ENCODE results near the gene KIF1C. TPM values are rescaled to one million over a fixed set of nuclear protein-coding genes. Genes with fewer than 3 reads are reported as not detected.

The KIF1C gene
- total and polyA plus RNA-seq, 2 donors, result 26.9 to 89.4 TPM

DNA sequence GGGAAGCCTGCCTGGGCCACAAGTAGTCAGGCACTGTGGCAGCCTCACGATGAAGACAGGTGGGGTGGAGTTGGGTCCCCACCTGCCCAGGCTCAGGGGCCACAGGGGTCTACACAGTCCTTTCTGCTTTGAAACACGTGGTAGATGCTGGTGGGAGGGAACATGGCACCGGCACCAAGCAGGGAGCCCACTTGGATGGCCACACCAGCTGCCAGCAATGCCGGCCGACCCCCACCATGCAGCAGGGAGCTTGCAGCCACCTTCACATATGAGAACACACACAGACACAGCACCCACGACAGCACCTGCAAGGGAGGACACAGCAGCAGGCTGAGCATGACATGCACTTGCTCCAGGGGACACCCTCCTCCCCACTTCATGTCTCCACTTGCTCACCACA, 35.1 kb downstream of the KIF1C start:
- H3K27ac ChIP-seq (ENCODE audit: low read depth), result no peak overlapping the region
- H3K4me3 ChIP-seq (ENCODE audit: low read depth, low read length), result no peak overlapping the region
- no peak for DNase-seq (ENCODE audit: extremely low spot score)
- WGBS, result 86% methylated on average over 6 of the region's 6 CpGs
- no peaks in the 10 kb centered on the region for H3K4me1 ChIP-seq (ENCODE audit: insufficient read depth)
- no peaks in the 10 kb centered on the region for H3K36me3 ChIP-seq (ENCODE audit: insufficient read depth)

GRCh38 chr17:5033352-5034015, 35.7 kb downstream of the KIF1C start:
- DNase-seq (ENCODE audit: extremely low spot score), result no peak
- 89% methylated on average over 13 of the region's 13 CpGs for WGBS
- Histone ChIP-seq H3K36me3 (ENCODE audit: insufficient read depth) (no peaks in the 10 kb centered on the region), H3K4me1 (ENCODE audit: insufficient read depth) (no peaks in the 10 kb centered on the region), H3K27ac (ENCODE audit: low read depth) (no peak overlapping the region), H3K4me3 (ENCODE audit: low read depth, low read length) (no peak overlapping the region)

- Histone ChIP-seq H3K4me3 (ENCODE audit: low read depth, low read length) (no peak overlapping the region), H3K27ac (ENCODE audit: low read depth) (no peak overlapping the region), H3K4me1 (ENCODE audit: insufficient read depth) (no peaks in the 10 kb centered on the region), H3K36me3 (ENCODE audit: insufficient read depth) (no peaks in the 10 kb centered on the region)
- WGBS, result 93% methylated on average over 5 of the region's 5 CpGs
- DNase-seq (ENCODE audit: extremely low spot score), result no peak
Measured at GRCh38 chr17:5034063-5034462, 36.3 kb downstream of the KIF1C start.

- H3K4me3 ChIP-seq (ENCODE audit: low read depth, low read length), result no peak overlapping the region
Measured at GRCh38 chr17:5034651-5035050, 36.9 kb downstream of the KIF1C start.

GRCh38 chr17:5035315-5035714, 37.6 kb downstream of the KIF1C start, which contains the start of gene SLC52A1:
SLC52A1 (minus strand) TSS chr17:5035426; CDS start chr17:5034606, 820 bp downstream.
- Histone ChIP-seq H3K4me3 (ENCODE audit: low read depth, low read length) (peak within 1 kb of the TSS; percentile 29), H3K27ac (ENCODE audit: low read depth) (no peak within 1 kb of the TSS), H3K36me3 (ENCODE audit: insufficient read depth) (no peaks in the 10 kb centered on the region), H3K4me1 (ENCODE audit: insufficient read depth) (no peaks in the 10 kb centered on the region)
- 7% methylated on average over 24 of the region's 24 CpGs for WGBS
- DNase-seq (ENCODE audit: extremely low spot score), result no peak

More at GRCh38 chr17:5034651-5035050, 36.9 kb downstream of the KIF1C start:
- WGBS, result 85% methylated on average over 14 of the region's 14 CpGs
- H3K4me1 ChIP-seq (ENCODE audit: insufficient read depth), result no peaks in the 10 kb centered on the region
- H3K36me3 ChIP-seq (ENCODE audit: insufficient read depth), result no peaks in the 10 kb centered on the region
- DNase-seq (ENCODE audit: extremely low spot score), result no peak
- no peak overlapping the region for H3K27ac ChIP-seq (ENCODE audit: low read depth)

DNA sequence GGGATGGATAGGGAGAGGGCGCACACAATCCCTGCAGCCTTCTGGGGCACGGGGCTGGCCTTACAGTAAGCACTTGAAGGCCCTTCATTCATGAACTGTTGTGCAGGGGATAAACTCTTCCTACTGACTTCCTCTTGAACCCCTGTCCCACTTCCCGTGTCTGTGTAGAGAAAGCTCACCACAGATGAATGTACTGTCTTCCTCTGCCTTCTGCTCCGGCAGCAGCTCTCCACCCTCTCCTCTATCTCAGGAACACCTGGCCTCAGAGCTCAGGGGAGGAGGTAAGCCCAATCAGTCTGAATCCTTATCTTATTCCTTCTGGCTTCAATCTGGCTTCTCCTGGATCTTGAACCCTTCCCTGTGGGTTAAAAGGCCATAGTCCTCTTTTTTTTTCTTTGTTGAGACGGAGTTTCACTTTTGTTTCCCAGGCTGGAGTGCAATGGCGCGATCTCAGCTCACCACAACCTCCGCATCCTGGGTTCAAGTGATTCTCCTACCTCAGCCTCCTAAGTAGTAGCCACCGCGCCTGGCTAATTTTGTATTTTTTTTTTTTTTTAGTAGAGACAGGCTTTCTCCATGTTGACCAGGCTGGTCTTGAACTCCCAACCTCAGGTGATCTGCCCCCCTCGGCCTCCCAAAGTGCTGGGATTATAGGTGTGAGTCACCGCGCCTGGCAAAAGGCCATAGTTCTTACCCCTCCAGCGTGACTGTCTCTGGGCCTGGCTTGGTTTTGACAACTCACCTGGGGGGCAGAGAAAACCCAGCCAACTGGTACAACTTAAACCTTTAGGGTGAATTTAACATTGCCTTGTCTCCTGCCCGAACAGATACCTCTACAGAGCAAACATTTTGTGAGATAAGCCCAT, 44.6 kb downstream of the KIF1C start:
- 83% methylated on average over 15 of the region's 15 CpGs for WGBS
- Histone ChIP-seq H3K36me3 (ENCODE audit: insufficient read depth) (no peaks in the 10 kb centered on the region), H3K4me3 (ENCODE audit: low read depth, low read length) (no peak overlapping the region), H3K4me1 (ENCODE audit: insufficient read depth) (no peaks in the 10 kb centered on the region), H3K27ac (ENCODE audit: low read depth) (no peak overlapping the region)
- DNase-seq (ENCODE audit: extremely low spot score), result no peak

GRCh38 chr17:5043524-5043923, 45.8 kb downstream of the KIF1C start:
- no peaks in the 10 kb centered on the region for H3K36me3 ChIP-seq (ENCODE audit: insufficient read depth)
- no peak overlapping the region for H3K27ac ChIP-seq (ENCODE audit: low read depth)
- H3K4me1 ChIP-seq (ENCODE audit: insufficient read depth), result no peaks in the 10 kb centered on the region
- H3K4me3 ChIP-seq (ENCODE audit: low read depth, low read length), result no peak overlapping the region
- DNase-seq (ENCODE audit: extremely low spot score), result no peak
- 87% methylated on average over 1 of the region's 1 CpG for WGBS

DNA sequence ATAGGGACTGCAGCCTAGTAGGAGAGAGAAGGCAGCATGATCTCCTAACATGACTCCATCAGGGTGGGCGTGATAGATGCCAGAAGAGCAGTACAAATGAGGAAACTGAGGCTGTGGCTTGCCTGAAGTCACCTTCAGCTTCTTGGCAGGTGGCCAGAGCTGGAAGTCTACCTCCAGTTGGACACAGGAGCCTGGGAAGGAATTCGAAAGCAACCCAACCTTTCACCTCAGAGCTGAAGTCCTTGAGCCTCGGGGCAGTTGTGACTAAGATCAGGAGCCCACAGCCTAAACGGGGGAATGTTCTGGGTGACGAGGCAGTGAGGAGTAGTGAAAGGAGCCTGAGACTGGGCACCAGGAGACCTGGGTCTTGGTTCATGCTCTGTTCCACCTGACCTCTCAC, 46.9 kb downstream of the KIF1C start:
- Histone ChIP-seq H3K36me3 (ENCODE audit: insufficient read depth) (no peaks in the 10 kb centered on the region), H3K4me1 (ENCODE audit: insufficient read depth) (no peaks in the 10 kb centered on the region), H3K4me3 (ENCODE audit: low read depth, low read length) (no peak overlapping the region), H3K27ac (ENCODE audit: low read depth) (no peak overlapping the region)
- no peak for DNase-seq (ENCODE audit: extremely low spot score)
- WGBS, result 90% methylated on average over 5 of the region's 5 CpGs

- no peak for DNase-seq (ENCODE audit: extremely low spot score)
- Histone ChIP-seq H3K4me1 (ENCODE audit: insufficient read depth) (no peaks in the 10 kb centered on the region), H3K4me3 (ENCODE audit: low read depth, low read length) (no peak overlapping the region), H3K27ac (ENCODE audit: low read depth) (no peak overlapping the region), H3K36me3 (ENCODE audit: insufficient read depth) (no peaks in the 10 kb centered on the region)
- 80% methylated on average over 6 of the region's 6 CpGs for WGBS
Measured at GRCh38 chr17:5045496-5045895, 47.7 kb downstream of the KIF1C start.

GRCh38 chr17:5047446-5047845, 49.7 kb downstream of the KIF1C start:
- H3K27ac ChIP-seq (ENCODE audit: low read depth), result no peak overlapping the region

GRCh38 chr17:5049314-5049841, 51.6 kb downstream of the KIF1C start:
- no peak for DNase-seq (ENCODE audit: extremely low spot score)
- H3K4me3 ChIP-seq (ENCODE audit: low read depth, low read length), result no peak overlapping the region
- H3K4me1 ChIP-seq (ENCODE audit: insufficient read depth), result no peaks in the 10 kb centered on the region
- WGBS, result 47% methylated on average over 5 of the region's 5 CpGs
- no peaks in the 10 kb centered on the region for H3K36me3 ChIP-seq (ENCODE audit: insufficient read depth)
- peak overlapping the region; percentile 61 for H3K27ac ChIP-seq (ENCODE audit: low read depth)

More at GRCh38 chr17:5047446-5047845, 49.7 kb downstream of the KIF1C start:
- 31% methylated on average over 2 of the region's 2 CpGs for WGBS
- no peak overlapping the region for H3K4me3 ChIP-seq (ENCODE audit: low read depth, low read length)
- H3K36me3 ChIP-seq (ENCODE audit: insufficient read depth), result no peaks in the 10 kb centered on the region
- no peak for DNase-seq (ENCODE audit: extremely low spot score)
- H3K4me1 ChIP-seq (ENCODE audit: insufficient read depth), result no peaks in the 10 kb centered on the region

GRCh38 chr17:5050278-5050677, 52.5 kb downstream of the KIF1C start:
- peak overlapping the region; percentile 56 for H3K27ac ChIP-seq (ENCODE audit: low read depth)
- H3K36me3 ChIP-seq (ENCODE audit: insufficient read depth), result no peaks in the 10 kb centered on the region
- no peak for DNase-seq (ENCODE audit: extremely low spot score)
- WGBS, result 45% methylated on average over 9 of the region's 9 CpGs
- H3K4me1 ChIP-seq (ENCODE audit: insufficient read depth), result no peaks in the 10 kb centered on the region
- no peak overlapping the region for H3K4me3 ChIP-seq (ENCODE audit: low read depth, low read length)

DNA sequence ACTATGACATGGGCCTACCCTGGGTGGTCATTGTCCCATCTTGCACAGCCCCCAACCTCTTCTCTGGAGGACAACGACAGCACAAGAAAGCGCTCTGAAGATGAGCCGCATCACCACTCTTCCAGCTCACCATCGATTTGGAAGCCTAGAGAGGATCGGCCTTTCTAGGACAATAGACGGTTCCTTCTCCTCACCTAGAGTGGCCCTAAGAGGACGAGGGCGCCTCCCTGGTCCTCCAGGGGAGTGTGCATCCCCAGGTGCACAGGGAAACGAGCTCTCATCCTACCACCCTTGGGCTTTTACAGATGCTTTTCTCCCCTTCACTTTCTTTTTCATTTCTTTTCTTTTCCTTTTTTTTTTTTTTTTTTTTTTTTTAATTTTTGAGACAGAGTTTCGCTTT, 57.8 kb downstream of the KIF1C start:
- 89% methylated on average over 10 of the region's 10 CpGs for WGBS
- Histone ChIP-seq H3K27ac (ENCODE audit: low read depth) (no peak overlapping the region), H3K36me3 (ENCODE audit: insufficient read depth) (no peaks in the 10 kb centered on the region), H3K4me1 (ENCODE audit: insufficient read depth) (no peaks in the 10 kb centered on the region), H3K4me3 (ENCODE audit: low read depth, low read length) (no peak overlapping the region)
- DNase-seq (ENCODE audit: extremely low spot score), result no peak

Measured in urinary bladder (tissue), 4 donors.